Medulla oblongata (tissue), 1 donor: ENCODE measurements around the gene GDE1.
"Not testable (repeated sequence)": the region's sequence is repeated elsewhere in the genome, so short reads cannot be mapped to it uniquely, and the experiment has no call there.

ENCODE experiments used
- DNase-seq: peaks from one replicate; pipeline ENCODE4 v3.0.0-alpha.2; 2015; ENCODE audit errors: extremely low spot score

The GDE1 gene

GRCh38 chr16:19521471-19522396 lies at the start of gene GDE1:
GDE1 (minus strand) TSS chr16:19522098; CDS start chr16:19521964, 134 bp downstream.
- DNase-seq = peak; percentile 98

- no peak for DNase-seq
These were observed 45.7 kb upstream of the GDE1 start for GRCh38 chr16:19567560-19567959.

DNA sequence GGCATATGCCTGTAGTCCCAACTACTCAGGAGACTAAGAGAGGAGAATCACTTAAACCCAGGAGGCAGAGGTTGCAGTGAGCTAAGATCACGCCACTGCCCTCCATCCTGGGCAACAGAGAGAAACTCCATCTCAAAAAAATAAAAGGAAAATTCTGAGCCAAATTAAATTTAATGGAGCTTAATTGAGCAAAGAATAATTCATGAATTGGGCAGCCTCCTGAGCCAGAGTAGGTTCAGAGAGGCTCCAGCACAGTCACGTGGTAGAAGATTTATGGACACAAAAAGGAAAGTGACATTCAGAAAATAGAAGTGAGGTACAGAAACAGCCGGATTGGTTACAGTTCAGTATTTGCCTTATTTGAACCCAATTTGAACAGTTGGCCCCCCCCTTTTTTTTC lies 44.5 kb upstream of the GDE1 start:
- no peak for DNase-seq

GRCh38 chr16:19563377-19563776 lies 41.5 kb upstream of the GDE1 start:
- DNase-seq = no peak

DNA sequence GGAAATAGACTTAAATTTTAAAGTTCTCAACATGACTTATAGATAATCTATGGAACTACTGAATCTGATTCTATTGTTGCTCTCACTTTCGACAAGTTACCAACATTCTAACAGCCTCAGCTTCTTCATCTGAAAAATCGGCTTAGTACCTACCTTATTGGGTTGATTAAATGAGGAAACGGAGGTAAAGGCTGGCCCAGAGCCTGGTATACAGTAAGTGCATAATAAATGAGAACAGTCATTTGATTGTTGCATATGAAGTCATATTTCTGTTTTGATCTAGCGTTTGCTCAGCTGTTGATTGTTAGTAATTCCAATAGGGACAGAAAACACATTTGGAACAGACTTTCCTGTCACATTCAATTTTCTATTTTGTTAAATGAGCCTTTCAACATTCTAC lies 38.2 kb upstream of the GDE1 start:
- DNase-seq = no peak

- DNase-seq = peak; percentile 87
These were observed 37.5 kb upstream of the GDE1 start for GRCh38 chr16:19559242-19559910.

GRCh38 chr16:19555938-19556771 lies 34.3 kb upstream of the GDE1 start:
- DNase-seq = no peak

DNA sequence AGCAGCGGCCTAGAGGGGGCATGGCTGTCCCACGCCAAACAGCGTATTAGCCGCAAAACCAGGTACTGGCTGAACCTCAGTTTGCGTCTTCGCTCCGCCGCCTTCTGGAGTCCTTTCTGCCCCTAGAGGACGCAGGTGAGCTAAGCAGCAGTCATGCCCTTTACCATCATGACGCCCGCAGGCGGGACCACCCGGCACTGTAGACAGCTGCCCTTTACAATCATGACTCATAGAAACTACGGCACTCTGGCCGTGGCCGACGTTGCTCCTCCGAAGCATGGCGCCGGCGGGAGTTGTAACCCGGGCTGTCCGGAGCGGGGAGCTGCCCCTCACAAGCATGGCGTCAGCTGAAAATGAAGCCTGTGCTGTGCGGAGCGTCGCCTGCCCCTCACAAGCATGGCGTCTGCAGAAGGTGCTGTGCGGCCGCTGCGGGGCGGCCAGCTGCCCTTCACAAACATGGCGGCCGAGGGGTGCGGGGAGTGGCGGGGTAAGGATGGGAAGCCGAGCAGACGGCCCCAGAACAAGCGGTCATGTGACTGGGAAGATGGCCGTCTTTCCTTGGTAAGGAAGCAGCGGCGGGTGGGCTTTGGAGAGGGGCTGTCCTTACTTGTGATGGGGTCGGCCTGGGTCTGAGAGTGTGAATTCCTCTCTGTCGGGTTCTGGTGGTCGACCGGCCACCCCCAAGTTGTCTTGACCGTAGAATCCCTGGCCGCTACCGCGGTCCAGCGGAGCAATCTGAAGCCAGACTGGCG lies 33.5 kb upstream of the GDE1 start, which contains the start of gene VPS35L:
Gene VPS35L, plus strand, starts transcription at position 518 of the 752 bp plus-strand sequence. Its CDS starts 27 bp downstream, at position 545.
- peak; percentile 98 for DNase-seq

DNA sequence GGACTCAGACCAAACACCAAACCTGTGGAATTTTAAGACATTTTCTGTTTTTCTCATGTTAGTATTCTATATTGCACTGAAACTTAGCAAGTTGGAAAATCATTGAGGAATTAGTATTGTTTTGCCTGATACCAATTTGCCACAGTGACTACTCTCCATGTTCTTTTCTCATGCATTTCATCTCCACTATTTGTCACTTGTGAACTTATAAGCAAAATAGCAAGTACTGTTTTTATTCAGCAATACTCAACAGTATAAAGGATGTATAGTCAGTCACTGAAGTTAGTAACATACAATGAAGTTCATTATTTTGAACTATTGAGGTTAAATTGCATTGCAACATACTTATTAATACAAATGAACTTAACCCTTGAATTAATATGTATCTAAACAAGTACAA lies 27.8 kb upstream of the GDE1 start:
- no peak for DNase-seq

- DNase-seq = no peak
These were observed 26.2 kb upstream of the GDE1 start for GRCh38 chr16:19548144-19548543.

DNA sequence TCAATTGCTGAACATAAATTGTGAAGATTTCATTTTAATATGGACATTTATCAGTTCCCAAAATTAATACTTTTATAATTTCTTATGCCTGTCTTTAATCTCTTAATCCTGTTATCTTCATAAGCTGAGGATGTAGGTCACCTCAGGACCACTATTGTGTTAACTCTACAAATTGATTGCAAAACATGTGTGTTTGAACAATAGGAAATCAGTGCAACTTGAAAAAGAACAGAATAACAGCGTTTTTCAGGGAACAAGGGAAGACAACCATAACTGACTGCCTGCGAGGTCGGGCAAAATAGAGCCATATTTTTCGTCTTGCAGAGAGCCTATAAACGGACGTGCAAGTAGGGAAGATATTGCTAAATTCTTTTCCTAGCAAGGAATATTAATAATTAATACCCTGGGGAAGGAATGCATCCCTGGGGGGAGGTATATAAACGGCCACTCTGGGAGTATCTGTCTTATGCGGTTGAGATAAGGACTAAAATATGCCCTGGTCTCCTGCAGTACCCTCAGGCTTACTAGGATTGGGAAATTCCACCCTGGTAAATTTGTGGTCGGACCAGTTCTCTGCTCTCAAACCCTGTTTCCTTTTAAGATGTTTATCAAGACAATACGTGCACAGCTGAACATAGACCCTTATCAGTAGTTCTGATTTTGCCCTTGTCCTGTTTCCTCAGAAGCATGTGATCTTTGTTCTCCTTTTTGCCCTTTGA lies 21.5 kb upstream of the GDE1 start:
- DNase-seq = not testable (repeated sequence)

- DNase-seq = no peak
These were observed 20.4 kb upstream of the GDE1 start for GRCh38 chr16:19542138-19542821.

DNA sequence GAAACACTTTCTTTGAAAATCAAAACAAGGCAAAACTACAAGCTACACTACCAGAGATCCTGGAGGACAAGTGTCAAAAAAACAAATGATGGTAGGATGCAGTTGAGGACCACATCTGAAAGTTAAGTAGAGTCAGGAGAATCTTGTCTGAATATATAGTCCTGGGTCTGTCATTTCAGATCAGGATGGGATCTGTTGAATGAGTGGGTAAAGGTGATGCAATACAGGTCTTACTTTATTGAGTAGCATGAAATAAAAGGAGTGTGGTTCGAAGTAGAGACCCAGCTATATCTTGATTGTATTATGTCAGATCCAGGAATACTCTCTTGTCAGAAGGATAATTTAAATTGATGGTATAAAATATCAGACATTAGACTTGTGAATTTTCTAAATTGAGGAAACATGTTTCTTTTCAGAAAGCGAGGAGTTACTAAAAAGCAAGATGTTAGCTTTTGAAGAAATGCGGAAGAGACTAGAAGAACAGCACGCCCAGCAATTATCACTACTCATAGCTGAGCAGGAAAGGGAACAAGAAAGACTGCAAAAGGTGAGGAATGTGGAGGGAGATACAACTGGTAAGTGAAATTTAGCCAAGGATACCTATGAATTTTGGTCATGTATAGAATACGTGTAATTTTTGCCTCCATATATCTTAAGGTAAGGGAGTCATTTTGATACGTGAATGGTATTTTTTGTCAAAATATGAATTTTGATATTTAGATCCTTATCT lies 18.5 kb upstream of the GDE1 start:
- no peak for DNase-seq

- peak; percentile 79 for DNase-seq
These were observed 10.7 kb upstream of the GDE1 start for GRCh38 chr16:19532601-19533000.

DNA sequence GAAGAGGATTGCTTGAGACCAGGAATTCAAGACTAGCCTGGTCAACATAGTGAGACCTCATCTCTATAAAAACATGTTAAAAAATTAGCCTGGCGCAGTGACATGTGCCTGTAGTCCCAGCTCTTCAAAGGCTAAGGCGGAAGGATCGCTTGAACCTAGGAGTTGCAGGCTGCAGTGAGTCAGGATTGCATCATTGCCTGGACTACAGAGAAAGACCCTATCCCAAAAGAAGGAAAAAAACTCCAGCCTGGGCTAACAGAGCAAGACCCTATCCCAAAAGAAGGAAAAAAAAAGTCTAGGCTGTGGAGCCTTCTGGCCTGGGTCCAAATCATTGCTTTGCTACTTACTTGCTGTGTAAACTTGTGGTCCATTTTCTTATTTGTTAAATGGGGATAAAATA lies 6.8 kb upstream of the GDE1 start:
- no peak for DNase-seq

DNA sequence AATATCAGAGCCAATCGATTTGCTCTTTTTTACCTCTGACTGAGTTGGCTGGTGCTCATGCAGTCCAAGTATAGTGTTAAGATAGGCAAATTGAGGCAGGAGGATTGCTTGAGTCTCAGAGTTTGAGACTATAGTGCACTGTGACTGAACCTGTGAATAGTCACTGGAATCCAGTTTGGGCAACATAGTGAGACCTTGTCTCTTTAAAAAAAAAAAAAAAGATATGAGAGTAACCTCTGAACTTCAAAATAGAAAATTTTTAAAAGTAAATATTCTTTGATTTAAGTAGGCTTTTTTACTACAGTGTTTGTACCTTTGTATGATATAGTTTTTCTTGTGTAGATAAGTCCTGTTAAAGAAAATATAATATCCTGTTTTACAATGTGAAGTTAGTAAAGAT lies 5.3 kb upstream of the GDE1 start:
- DNase-seq = no peak

DNA sequence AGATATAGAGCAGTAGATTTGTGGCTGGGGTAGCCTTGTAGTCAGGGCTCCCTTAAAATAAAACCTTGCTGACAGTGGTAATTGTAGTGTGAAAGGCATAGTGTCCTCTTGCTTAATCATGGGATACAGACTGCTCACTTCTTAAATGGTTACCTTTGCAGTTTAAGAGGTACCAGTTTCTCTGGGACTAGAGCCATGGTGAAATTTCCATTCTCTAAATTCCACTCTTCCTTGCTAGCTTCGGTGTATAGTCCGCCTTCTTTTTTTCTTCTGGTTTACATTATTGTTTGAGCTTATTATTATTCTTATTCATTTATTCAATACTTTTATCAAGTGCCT lies 3.5 kb upstream of the GDE1 start:
- no peak for DNase-seq

- peak; percentile 55 for DNase-seq
These were observed 2.9 kb upstream of the GDE1 start for GRCh38 chr16:19524616-19525384.

DNA sequence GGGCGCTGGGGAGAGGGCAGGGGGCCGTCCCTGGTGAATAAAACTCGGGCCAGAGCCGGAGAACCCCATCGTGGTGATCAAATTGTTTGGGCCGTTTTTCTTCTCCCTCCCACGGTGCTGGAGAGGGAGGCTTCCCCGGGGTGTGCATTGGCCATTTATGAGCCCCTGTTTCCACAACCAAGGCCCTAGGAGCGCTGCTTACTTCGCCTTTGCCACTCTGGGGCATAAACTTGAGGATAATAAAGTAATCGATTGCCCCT lies 2.4 kb upstream of the GDE1 start:
- DNase-seq = no peak
